ENCODE measurements around the gene DCST2. TPM values are rescaled to one million over a fixed set of nuclear protein-coding genes. Genes with fewer than 3 reads are reported as not detected.

DCST2 gene
- total and polyA plus RNA-seq, 4 donors = 0.31 to 1.7 (median 1.2) TPM

DNA sequence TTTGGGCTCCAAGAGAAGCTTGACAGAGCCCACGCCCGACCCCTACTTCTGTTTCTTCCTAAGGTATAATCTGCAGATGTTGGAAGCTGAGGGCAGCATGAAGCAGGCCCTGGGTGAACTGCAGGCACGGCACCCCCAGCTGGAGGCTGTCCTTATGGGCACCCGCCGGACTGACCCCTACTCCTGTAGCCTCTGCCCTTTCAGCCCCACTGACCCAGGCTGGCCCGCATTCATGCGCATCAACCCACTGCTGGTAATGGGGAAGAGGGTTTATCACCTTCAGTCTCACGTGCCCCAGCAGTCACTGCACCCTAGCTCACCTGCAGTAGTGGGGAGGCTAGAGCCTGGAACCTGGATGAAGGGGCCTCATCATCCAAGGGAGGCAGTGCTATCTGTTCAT lies 43.3 kb downstream of the DCST2 start:
- no peak overlapping the region for H3K9ac ChIP-seq (ENCODE audit: insufficient read depth in 1 of 2, low read length in 2 of 2)
- H3K27me3 ChIP-seq (ENCODE audit: control insufficient read depth in 3 of 3, insufficient read depth in 3 of 3, low read length in 2 of 3) = no peaks in the 10 kb centered on the region
- no peak for ATAC-seq (ENCODE audit: insufficient read depth, low FRiP score)
- H3K36me3 ChIP-seq (ENCODE audit: control insufficient read depth in 4 of 4, insufficient read depth in 4 of 4, low read length in 4 of 4) = peaks cover 0 to 31% (median 6%) of the 10 kb centered on the region in 4 donors
- TF ChIP-seq, protein P1, sequence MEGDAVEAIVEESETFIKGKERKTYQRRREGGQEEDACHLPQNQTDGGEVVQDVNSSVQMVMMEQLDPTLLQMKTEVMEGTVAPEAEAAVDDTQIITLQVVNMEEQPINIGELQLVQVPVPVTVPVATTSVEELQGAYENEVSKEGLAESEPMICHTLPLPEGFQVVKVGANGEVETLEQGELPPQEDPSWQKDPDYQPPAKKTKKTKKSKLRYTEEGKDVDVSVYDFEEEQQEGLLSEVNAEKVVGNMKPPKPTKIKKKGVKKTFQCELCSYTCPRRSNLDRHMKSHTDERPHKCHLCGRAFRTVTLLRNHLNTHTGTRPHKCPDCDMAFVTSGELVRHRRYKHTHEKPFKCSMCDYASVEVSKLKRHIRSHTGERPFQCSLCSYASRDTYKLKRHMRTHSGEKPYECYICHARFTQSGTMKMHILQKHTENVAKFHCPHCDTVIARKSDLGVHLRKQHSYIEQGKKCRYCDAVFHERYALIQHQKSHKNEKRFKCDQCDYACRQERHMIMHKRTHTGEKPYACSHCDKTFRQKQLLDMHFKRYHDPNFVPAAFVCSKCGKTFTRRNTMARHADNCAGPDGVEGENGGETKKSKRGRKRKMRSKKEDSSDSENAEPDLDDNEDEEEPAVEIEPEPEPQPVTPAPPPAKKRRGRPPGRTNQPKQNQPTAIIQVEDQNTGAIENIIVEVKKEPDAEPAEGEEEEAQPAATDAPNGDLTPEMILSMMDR (IDR thresholded peaks at IDR 0.05; ENCODE audit: control extremely low read depth, extremely low read depth) = no peak
- no peaks in the 10 kb centered on the region for H3K9me3 ChIP-seq (ENCODE audit: control insufficient read depth in 4 of 4, insufficient read depth in 3 of 4, low read length in 3 of 4)
- WGBS, 2 donors = 91 to 97% methylated on average over 8 of the region's 8 CpGs
- DNase-seq = no peak
- H3K4me1 ChIP-seq (ENCODE audit: control insufficient read depth in 5 of 5, insufficient read depth in 5 of 5, low read length in 5 of 5) = no peaks in the 10 kb centered on the region
- no peak overlapping the region for H3K4me3 ChIP-seq
- no peak overlapping the region for H3K27ac ChIP-seq (ENCODE audit: low read depth in 1 of 2, low read length in 1 of 2)

DNA sequence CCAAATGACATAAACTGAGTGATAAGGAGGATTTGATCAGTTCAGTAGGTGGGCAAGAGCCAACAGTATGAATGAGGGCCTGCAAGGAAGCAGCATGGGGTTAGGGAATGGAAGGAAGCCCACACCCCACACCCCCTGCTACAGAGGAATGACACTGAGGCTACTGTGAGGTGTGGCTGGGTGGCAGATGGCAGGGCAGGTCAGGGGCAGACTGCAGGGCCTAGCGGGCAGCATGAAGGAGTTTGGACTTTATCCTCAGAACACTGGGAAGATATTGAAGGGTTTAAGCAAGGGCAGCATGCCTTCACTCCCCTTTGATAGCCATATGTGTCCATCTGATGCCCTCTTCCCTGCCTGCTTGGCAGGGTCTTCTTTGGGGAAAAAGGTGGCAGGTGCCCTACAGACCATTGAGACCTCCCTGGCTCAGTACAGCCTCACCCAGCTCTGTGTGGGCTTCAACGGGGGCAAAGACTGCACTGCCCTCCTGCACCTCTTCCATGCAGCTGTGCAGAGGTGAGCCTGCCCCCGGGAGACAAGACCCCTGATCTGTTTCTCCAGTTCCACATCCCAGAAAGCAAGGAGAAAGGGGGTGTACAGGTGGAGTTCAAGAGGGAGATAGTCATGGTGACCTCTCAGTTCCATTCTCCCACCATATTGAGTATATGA lies 44.3 kb downstream of the DCST2 start:
- no peak overlapping the region for H3K9ac ChIP-seq (ENCODE audit: insufficient read depth in 1 of 2, low read length in 2 of 2)
- DNase-seq (no peak), ATAC-seq (ENCODE audit: insufficient read depth, low FRiP score) (no peak)
- no peaks in the 10 kb centered on the region for H3K9me3 ChIP-seq (ENCODE audit: control insufficient read depth in 4 of 4, insufficient read depth in 3 of 4, low read length in 3 of 4)
- H3K36me3 ChIP-seq (ENCODE audit: control insufficient read depth in 4 of 4, insufficient read depth in 4 of 4, low read length in 4 of 4) = peaks cover 0 to 33% (median 6%) of the 10 kb centered on the region in 4 donors
- H3K4me3 ChIP-seq = no peak overlapping the region
- TF ChIP-seq, protein P1 (IDR thresholded peaks at IDR 0.05; ENCODE audit: control extremely low read depth, extremely low read depth) = no peak
- H3K27ac ChIP-seq (ENCODE audit: low read depth in 1 of 2, low read length in 1 of 2) = no peak overlapping the region
- 83 to 94% methylated on average over 3 of the region's 3 CpGs for WGBS, 2 donors
- H3K27me3 ChIP-seq (ENCODE audit: control insufficient read depth in 3 of 3, insufficient read depth in 3 of 3, low read length in 2 of 3) = no peaks in the 10 kb centered on the region
- peaks cover 0 to 1% (median 0%) of the 10 kb centered on the region in 5 donors for H3K4me1 ChIP-seq (ENCODE audit: control insufficient read depth in 5 of 5, insufficient read depth in 5 of 5, low read length in 5 of 5)

DNA sequence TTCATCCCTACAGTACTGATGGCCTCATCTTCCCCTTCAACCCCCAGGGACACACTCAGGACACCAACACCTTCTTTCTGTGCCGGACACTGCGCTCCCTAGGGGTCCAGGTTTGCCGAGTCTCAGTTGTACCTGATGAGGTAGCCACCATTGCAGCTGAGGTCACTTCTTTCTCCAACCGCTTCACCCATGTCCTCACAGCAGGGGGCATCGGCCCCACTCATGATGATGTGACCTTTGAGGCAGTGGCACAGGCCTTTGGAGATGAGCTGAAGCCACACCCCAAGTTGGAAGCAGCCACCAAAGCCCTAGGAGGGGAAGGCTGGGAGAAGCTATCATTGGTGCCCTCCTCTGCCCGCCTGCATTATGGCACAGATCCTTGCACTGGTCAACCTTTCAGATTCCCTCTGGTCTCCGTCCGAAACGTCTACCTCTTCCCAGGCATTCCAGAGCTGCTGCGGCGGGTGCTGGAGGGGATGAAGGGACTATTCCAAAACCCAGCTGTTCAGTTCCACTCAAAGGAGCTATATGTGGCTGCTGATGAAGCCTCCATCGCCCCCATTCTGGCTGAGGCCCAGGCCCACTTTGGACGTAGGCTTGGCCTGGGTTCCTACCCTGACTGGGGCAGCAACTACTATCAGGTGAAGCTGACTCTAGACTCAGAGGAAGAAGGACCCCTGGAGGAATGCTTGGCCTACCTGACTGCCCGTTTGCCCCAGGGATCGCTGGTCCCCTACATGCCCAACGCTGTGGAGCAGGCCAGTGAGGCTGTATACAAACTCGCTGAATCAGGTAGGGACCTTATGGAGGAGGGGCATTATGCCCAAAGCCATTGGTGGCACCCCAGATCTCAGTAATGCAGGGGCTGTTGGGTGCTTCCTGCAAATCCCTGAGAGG lies 45.3 kb downstream of the DCST2 start:
- WGBS, 2 donors = 89 to 95% methylated on average over 17 of the region's 17 CpGs
- no peak overlapping the region for H3K27ac ChIP-seq (ENCODE audit: low read depth in 1 of 2, low read length in 1 of 2)
- TF ChIP-seq, protein P1 (IDR thresholded peaks at IDR 0.05; ENCODE audit: control extremely low read depth, extremely low read depth) = no peak
- no peaks in the 10 kb centered on the region for H3K27me3 ChIP-seq (ENCODE audit: control insufficient read depth in 3 of 3, insufficient read depth in 3 of 3, low read length in 2 of 3)
- H3K4me3 ChIP-seq = no peak overlapping the region
- no peak overlapping the region for H3K9ac ChIP-seq (ENCODE audit: insufficient read depth in 1 of 2, low read length in 2 of 2)
- H3K9me3 ChIP-seq (ENCODE audit: control insufficient read depth in 4 of 4, insufficient read depth in 3 of 4, low read length in 3 of 4) = no peaks in the 10 kb centered on the region
- DNase-seq (no peak), ATAC-seq (ENCODE audit: insufficient read depth, low FRiP score) (no peak)
- peaks cover 0 to 33% (median 6%) of the 10 kb centered on the region in 4 donors for H3K36me3 ChIP-seq (ENCODE audit: control insufficient read depth in 4 of 4, insufficient read depth in 4 of 4, low read length in 4 of 4)
- H3K4me1 ChIP-seq (ENCODE audit: control insufficient read depth in 5 of 5, insufficient read depth in 5 of 5, low read length in 5 of 5) = peaks cover 0 to 8% (median 6%) of the 10 kb centered on the region in 5 donors
